GM12801 (cell line): ENCODE measurements around the gene L1TD1.

ENCODE experiments used
- TF ChIP-seq, protein P1 (sequence below): IDR thresholded peaks from one replicate; pipeline ENCODE4 v1.5.1; 2011; ENCODE audit warnings: control low read depth; ENCODE audit not compliant: insufficient read length; ENCODE audit errors: extremely low read depth

The L1TD1 gene

DNA sequence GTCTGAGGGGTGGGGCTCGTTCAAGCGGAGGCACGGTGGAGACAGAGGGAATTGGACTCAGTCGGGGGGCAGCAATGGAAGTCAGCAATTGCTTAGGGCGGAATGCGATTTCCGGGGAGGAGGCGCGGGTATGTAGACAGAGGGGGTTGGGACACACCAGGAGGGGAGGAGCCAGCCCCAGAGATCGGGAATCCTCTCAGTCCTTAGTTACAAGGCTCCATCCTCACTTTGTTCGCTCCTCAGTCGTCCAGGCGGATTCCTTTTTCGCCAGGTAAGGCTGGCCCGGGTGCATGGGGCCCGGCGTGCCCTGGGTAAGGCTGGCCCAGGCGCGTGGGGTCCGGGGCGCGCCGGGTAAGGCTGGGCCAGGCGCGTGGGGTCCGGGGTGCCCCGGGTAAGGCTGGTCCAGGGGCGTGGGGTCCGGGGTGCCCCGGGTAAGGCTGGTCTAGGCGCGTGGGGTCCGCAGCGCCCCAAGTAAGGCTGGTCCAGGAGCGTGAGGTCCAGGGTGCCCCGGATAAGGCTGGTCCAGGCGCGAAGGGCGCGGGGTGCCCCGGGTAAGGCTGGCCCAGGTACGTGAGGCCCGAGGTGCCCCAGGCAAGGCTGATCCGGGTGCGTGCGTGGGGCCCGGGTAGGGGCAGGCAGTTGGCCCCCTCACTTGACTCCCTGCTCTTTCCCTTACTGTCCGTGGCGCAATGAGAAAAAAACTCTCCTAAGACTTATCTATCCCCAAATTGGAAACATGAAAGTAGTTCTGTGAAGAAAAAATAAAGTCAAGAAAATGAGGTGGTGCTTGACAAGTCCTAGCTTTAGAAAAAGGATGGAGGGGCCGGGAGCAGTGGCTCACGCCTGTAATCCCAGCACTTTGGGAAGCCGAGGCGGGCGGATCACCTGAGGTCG, at the start of gene L1TD1:
L1TD1 (plus strand) TSS at position 199 of the 894 bp plus-strand sequence. CDS start 11,780 bp downstream, outside the sequence.
- TF ChIP-seq, protein P1, sequence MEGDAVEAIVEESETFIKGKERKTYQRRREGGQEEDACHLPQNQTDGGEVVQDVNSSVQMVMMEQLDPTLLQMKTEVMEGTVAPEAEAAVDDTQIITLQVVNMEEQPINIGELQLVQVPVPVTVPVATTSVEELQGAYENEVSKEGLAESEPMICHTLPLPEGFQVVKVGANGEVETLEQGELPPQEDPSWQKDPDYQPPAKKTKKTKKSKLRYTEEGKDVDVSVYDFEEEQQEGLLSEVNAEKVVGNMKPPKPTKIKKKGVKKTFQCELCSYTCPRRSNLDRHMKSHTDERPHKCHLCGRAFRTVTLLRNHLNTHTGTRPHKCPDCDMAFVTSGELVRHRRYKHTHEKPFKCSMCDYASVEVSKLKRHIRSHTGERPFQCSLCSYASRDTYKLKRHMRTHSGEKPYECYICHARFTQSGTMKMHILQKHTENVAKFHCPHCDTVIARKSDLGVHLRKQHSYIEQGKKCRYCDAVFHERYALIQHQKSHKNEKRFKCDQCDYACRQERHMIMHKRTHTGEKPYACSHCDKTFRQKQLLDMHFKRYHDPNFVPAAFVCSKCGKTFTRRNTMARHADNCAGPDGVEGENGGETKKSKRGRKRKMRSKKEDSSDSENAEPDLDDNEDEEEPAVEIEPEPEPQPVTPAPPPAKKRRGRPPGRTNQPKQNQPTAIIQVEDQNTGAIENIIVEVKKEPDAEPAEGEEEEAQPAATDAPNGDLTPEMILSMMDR, result no peak

GRCh38 chr1:62159940-62160348, 34.7 kb upstream of the L1TD1 start:
- TF ChIP-seq, protein P1, result no peak

DNA sequence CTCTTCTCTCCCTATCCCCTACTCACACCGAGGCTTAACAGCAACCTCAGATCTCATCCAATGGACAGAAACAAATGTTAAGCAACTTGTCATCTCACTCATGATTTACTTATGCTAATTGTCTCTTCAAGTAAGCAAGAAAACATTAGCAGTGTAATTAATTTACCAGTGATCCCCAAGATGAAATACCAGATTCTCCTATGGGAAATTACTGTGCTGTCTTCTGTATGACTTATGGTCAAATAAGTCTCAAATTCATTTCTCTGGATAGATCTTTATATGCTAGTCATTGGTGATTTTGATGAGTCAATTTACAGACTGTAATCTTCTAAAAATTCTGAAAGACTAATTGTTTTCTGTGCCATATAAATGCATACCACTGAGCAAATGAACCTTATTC, 32.9 kb upstream of the L1TD1 start:
- TF ChIP-seq, protein P1, result no peak

DNA sequence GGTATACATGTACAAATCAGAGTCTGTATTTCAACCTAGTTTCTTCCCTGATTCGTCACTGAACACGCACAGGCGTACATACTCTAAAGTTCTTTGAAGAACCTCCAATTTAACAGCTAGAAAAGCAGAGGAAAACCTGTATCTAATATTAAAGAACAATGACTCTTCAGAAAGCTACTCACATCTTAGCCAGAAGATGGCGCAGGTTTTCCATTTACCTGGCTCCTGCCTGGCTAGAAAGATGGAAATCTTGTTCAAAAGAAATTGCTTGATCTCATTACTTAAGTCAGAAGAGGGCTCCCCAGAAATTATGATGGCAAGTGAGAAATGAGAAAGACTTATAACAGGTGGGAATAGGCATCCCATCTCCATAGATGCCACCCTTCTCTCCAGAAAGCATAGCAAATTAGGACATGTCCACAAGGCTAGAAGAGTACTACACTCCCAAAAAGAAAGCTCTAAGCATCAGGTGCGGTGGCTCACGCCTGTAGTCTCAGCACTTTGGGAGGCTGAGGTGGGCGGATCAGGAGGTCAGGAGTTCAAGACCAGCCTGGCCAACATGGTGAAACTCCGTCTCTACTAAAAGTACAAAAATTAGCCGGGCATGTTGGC, 19.0 kb upstream of the L1TD1 start:
- TF ChIP-seq, protein P1, result no peak

DNA sequence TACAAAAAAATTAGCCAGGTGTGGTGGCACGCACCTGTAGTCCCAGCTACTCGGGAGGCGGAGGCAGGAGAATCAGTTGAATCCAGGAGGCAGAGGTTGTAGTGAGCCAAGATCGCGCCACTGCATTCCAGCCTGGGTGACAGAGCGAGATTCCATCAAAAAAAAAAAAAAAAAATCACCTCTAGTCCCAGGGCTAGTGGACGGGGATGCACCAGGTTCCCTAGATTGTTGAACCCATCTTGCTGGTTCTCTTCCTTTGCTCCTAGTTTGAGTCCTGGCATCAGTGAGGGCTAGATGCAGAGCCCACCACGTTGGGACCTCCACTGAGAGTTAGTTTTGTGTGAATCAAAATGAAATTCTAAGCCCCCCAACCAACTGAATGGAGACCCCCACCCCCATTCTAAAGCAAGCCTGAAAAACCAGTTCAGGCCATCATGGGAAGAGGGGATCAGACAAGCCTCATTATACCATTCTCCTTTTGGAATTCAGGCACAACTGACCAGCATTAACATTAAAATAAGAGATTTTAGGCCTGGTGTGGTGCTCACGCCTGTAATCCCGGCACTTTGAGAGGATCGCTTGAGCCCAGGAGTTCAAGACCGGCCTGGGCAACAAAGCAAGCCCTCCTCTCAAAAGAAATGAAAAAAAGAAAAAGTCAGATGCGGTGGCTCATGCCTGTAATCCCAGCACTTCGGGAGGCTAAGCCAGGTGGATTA, 17.9 kb upstream of the L1TD1 start:
- TF ChIP-seq, protein P1, result no peak

GRCh38 chr1:62177621-62178020, 17.0 kb upstream of the L1TD1 start:
- TF ChIP-seq, protein P1, result no peak

- TF ChIP-seq, protein P1, result no peak
Observed at GRCh38 chr1:62178372-62178771, 16.3 kb upstream of the L1TD1 start.
